Activated CD4-positive, alpha-beta T cell treated with anti-CD3 and anti-CD28 coated beads, Interleukin-2, amount 50 U/mL, for 1 hour (primary cell): ENCODE data around the gene PDE6B.

ENCODE experiments used
- DNase-seq: peaks from one replicate; pipeline ENCODE4 v3.0.0-alpha.2; 2020

PDE6B gene

GRCh38 chr4:675036-675882 lies 49.9 kb downstream of the PDE6B start:
- no peak for DNase-seq

DNA sequence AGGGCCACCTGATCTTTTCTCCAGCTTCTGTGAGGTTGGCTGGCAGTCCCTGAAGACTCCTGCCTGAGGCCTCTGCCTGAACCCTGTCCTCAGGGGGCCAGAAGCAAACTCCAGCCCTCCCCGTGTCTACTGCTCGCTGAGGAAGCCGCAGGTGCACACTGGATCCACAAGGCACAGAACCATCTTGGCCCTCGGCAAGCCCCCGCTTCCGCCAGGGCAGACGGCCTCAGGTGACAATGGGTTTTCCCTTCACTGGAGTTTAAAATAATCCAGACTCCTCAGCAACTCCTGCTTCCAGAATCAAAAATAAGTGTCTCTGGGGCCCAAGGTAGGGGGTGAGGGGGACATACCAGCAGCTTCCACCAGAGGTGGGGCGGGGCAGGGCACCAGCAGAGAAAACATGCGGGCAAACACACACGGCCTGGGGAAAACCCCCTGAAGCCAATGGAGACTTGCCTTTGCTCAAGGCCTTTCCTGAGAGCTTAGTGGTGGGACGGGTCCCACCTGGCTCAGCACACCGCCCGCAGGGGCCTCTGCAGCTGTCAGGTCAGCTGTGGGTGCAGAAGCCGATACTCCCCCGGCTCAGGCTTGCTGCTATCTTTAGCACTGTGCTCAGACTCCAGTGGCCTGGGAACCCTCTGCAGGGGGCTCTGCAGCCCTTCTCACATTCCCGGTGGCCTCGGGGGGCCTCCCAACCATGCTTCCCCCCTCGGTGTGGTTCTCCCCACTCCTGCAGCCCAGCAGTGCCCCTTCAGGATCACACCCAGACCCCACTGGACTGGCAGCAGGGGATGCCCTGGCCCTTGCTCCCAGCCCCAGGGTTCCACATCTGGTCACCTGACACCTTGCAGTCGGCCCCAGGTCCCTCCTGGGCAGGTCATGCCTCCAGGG lies 50.9 kb downstream of the PDE6B start:
- no peak for DNase-seq

GRCh38 chr4:676871-677235 lies 51.5 kb downstream of the PDE6B start:
- DNase-seq: no peak

DNA sequence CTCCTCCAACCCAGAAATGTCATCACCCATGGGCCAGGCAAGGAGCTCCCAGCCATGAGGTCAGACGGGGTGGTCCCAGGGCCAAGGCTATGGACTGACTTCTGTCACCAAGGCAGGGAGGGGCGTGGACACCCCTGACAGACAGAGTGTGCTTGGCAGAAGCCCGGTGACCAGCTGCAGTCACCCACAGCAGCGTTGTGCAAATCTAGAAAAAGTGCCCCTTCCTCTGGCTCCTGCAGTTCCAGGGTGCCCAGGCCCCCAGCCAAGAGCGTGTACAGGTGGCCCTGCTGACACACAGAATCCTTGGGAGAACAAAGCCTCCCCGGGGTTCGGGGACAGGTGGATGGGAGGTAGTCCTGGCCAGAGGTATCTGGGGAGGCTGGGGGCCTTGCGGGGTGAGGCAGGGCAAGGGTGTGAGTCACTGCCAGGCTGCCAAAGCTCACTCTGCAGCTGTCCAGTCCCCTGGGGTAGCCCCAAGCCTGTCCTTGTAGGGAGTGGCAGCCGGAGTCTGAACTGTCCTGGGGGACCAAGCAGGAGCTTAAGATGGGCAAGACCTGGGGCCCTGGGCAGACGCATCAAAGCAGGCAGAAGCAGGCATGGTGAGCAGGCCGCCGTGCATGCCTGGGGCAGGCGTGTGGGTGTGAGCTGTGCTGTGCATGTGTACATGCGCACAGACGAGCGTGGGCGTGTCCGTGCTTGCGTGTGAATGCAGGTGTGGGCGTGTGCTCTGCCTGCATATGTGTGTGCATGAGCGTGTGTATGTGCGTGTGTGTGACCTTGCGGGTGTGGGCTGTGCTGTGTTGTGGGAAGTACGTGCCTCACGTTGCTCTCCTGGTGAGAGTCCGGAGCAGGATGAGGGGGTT lies 52.3 kb downstream of the PDE6B start:
- DNase-seq: no peak

DNA sequence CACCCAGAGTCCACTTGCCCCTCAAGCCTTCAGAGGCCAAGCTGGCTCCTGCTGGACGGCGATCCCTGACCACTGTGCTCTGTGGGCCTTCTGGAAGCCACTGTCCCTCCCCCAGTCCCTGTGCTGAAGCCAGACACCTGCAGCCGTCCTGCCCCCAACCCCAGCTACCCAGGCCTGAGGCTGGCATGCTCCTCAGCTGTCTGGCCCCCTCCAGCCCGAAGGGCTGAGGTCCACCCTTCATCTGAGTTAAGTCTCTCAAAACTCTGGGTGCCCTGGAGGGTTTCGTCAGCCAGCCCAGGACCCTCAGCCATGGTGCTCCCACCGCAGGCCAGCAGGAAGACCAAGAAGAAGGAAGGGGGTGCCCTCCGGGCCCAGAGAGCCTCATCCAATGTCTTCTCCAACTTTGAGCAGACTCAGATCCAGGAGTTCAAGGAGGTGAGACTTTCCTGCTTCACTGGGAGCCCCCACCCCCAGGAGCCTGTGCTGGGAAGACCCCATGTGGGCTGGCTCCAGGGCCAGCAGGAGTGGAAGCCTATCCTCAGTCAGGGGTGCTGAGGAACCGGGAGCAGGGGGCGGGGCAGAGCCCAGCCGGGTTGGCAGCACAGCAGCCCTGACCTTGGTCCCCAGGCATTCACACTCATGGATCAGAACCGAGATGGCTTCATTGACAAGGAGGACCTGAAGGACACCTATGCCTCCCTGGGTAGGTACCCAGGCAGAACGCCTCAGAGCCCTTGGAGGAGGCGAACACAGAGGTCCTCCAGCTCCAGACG lies 53.1 kb downstream of the PDE6B start:
- DNase-seq: no peak

DNA sequence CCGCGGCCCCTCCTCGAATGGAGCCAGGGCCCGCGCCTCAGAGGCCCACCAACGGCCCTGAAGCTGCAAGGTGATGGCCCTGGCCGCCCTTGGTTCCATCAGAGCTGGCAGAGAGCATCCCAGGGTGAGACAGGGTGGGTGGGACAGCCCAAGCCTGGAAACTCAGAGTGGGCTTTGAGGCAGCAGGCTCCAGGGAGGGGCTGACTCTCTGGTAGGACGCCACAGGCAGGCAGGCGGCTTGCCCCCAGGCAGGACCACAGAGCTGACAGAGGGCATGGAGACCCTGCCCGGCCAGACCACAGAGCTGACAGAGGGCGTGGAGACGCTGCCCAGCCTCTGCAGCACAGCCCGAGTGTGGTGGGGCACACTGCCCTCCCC lies 53.7 kb downstream of the PDE6B start:
- no peak for DNase-seq

- no peak for DNase-seq
Observed at GRCh38 chr4:679629-680028, 54.3 kb downstream of the PDE6B start.

DNA sequence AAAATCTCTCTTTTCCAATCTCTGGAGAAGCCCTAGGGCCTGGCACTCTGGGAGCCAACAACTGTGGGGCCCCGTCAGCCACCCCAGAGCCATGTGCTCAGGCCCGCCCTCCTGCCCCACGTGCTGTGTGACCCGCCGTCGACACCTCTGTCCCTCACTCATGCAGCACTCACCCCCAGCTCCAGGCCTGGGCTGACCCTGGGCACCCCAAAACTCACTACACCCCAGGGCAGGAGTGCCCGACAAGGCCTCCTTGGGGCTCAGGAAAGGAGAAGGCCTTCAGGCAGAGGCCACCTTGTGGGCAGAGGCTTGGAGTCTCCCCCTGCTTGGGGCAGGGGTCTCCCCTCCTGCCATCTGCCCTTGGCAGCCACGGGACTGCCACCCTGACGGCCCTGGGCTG lies 54.7 kb downstream of the PDE6B start:
- no peak for DNase-seq

DNA sequence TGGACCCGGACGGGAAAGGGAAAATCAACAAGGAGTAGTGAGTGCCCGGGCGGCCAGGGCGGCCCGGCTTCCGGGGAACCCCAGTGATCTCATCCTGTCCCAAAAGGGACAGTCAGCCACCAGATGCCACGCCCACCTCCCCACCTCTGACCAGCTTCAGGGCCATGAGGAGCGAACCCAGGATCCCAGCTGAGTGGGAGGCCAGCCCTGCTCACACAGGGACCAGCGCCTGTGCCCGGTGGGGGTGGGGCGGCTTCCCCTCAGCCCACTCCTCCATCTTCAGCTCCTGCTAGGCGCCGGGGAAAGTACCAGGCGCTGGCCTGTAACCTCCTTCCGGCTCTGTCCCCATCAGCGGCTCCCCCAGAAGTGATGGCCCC lies 55.2 kb downstream of the PDE6B start:
- DNase-seq: no peak

- DNase-seq: peak; percentile 33
Observed at GRCh38 chr4:680928-681645, 55.7 kb downstream of the PDE6B start.

- DNase-seq: peak; percentile 43
Observed at GRCh38 chr4:681736-682451, 56.5 kb downstream of the PDE6B start.

GRCh38 chr4:682490-683172 lies 57.3 kb downstream of the PDE6B start:
- DNase-seq: no peak

DNA sequence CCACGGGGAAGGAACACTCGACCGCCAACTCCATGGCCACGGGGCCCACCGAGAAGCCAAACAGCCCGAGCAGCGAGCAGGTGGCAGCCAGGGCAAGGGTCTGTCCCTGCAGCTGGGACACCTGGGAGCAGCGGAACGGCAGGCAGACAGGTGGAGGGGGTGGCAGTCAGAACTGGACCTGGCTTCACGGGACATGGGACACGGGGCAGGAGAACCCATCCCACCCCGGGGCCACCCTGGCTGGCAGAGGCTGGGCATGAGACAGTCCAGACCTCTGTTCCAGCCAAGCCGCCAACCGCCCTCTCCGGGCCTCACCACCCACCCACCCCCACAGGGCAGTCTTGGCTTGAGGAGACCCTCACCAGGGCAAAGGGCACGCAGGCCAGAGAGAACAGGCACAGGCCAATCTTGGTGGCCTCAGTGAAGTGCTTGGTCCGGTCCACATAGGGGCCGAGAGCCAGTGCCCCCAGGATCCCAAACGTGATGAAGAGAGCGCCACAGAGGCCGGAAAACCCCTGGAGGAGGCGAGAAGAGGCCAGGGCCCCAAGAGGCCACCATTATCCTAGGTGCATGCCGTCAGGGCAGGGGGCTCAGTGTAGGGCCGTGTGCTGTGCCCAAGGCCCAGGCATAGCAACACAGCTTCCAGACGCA lies 58.0 kb downstream of the PDE6B start:
- no peak for DNase-seq

- no peak for DNase-seq
Observed at GRCh38 chr4:683982-684622, 58.7 kb downstream of the PDE6B start.

DNA sequence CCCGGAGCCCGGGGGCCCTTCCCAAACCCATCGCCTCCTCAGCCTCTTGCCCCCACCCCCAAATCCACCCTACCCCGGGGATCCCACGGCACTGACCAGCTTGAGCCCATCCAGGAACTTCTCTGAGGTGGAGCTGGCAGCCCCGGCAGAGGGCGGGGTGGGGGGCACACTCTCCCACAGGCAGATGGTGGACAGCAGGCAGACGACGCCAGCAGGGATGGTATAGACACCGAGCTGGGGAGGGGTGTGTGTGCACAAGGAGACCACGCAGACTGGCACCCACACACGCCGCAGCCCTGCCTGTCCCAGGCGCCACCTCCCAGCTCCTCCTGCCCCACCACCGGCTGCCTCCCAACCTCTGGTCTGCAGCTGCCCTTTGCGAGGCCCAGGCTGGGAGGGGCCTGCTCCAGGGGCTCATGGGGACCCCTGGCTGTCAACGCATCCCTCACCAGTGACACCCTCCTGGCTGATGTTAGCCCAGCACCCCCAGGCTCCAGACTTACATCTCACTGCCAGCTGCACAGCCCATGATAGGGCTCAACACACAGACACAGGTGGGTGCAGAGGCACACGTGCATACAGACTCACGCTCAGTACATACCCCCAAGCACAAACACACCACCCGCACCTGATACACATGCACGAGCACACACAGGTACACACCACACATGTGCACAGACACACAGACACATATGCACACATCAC lies 59.4 kb downstream of the PDE6B start:
- DNase-seq: no peak

DNA sequence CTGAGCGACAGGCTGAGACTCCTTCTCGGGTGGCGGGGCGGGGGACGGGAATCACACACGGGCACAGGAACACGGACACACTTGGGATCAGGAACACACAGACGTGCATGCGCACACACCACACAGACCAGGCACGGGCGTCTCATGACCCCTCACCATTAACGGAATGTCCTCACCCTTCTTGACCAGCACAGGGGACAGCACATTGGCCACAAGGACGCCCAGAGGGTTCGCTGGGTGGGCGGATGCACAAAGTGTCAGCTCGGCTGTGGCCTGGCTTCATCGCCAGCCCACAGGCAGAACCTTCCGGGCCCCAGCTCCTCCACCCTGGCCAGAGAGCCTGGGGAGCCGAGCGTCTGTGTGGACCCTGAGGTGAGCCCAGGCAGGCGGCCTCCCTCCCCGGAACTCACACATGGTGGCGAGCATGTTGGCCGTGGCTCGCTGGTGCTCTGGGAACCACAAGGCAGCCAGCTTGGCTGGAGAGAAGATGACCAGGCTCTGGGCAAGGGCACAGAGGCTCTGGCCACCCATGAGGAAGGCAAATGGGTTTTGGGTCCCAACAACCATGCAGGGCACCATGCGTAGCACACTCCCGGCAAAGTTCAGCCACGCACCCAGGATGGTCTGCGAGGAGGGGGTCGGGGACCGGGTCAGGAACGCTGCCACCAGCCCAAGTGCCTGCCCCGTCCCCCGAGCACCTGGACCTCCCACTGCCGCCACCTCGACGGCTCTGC lies 60.5 kb downstream of the PDE6B start:
- no peak for DNase-seq

DNA sequence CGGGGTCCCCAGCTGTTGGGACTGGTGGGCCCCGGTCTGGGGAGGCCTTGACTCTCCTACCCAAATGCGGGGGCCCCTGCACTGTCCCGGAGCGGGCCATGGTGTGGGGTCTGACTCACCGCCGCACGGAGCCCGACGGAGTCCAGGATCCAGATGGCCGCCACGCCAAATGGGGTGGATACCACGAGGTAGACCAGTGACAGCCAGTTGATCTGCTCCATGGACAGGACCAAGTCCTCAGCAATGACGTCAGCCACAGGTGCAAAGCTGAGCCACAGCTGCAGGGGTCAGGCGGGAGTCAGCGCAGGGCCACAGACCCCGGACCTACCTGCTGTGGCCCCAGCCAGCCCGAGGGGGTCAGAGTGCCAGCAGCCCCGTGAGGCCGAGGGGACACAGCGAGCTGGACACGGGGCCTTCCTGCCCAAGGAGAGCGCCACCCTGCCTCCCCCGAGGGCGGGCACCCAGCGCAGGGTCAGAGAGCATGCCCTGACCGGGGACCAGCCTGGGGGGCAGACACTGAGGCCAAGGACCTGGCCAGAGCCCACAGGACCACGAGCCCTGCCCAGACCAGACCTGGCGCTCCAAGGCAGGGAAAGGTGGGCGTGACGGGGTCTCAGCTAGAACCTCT lies 61.2 kb downstream of the PDE6B start:
- DNase-seq: no peak
